H9 (cell line): ENCODE data around the gene ZNF423. TPM values are rescaled to one million over a fixed set of nuclear protein-coding genes. Genes with fewer than 3 reads are reported as not detected.

Experiments used
- DNase-seq: peaks from one replicate; pipeline ENCODE4 v3.0.0-alpha.2; 2017
- H2AFZ ChIP-seq: one replicate; pipeline ENCODE4 v1.6.1; 2013; ENCODE audit warnings: mild to moderate bottlenecking, low read length, control low read depth, moderate library complexity
- H2AK5ac ChIP-seq: 2 replicates; pipeline ENCODE4 v1.6.1; 2013; ENCODE audit warnings: low read length, control low read depth, mixed read lengths; ENCODE audit not compliant: insufficient read length
- H2BK120ac ChIP-seq: one replicate; pipeline ENCODE4 v1.6.1; 2013; ENCODE audit warnings: low read depth, mild to moderate bottlenecking, low read length, control low read depth, inconsistent platforms; ENCODE audit not compliant: poor library complexity, severe bottlenecking
- H2BK12ac ChIP-seq: 2 replicates; pipeline ENCODE4 v1.6.1; 2013; ENCODE audit warnings: low read length, control low read depth, mixed read lengths, low read depth; ENCODE audit not compliant: insufficient read length
- H2BK15ac ChIP-seq: 2 replicates; pipeline ENCODE4 v1.6.1; 2013; ENCODE audit warnings: low read depth, low read length, control low read depth
- H2BK20ac ChIP-seq: one replicate; pipeline ENCODE4 v1.6.1; 2013; ENCODE audit warnings: low read depth, mild to moderate bottlenecking, low read length, control low read depth, inconsistent platforms; ENCODE audit not compliant: poor library complexity, severe bottlenecking
- H2BK5ac ChIP-seq: 2 replicates; pipeline ENCODE4 v1.6.1; 2013; ENCODE audit warnings: low read length, control low read depth, mixed read lengths; ENCODE audit not compliant: insufficient read length
- H3K14ac ChIP-seq: 2 replicates; pipeline ENCODE4 v1.6.1; 2013; ENCODE audit warnings: low read length, control low read depth; ENCODE audit not compliant: insufficient read depth
- H3K18ac ChIP-seq: 2 replicates; pipeline ENCODE4 v1.6.1; 2013; ENCODE audit warnings: low read depth, mild to moderate bottlenecking, mixed read lengths, low read length, control low read depth; ENCODE audit not compliant: insufficient read length
- H3K23ac ChIP-seq: 2 replicates; pipeline ENCODE4 v1.6.1; 2013; ENCODE audit warnings: low read length, control low read depth, mixed read lengths, low read depth; ENCODE audit not compliant: insufficient read length
- H3K23me2 ChIP-seq: 2 replicates; pipeline ENCODE4 v1.6.1; 2013; ENCODE audit warnings: low read depth, mild to moderate bottlenecking, mixed read lengths, low read length, control low read depth; ENCODE audit not compliant: insufficient read length, poor library complexity, severe bottlenecking
- H3K27ac ChIP-seq: 2 replicates; pipeline ENCODE4 v1.5.1; 2013; ENCODE audit warnings: low read length, control low read depth, mixed read lengths, low read depth; ENCODE audit not compliant: insufficient read length
- H3K27me3 ChIP-seq: 2 replicates; pipeline ENCODE4 v1.6.1; 2013; ENCODE audit warnings: low read length, control low read depth, inconsistent platforms; ENCODE audit not compliant: insufficient read depth
- H3K4ac ChIP-seq: 2 replicates; pipeline ENCODE4 v1.6.1; 2013; ENCODE audit warnings: low read depth, mild to moderate bottlenecking, control low read depth, inconsistent platforms, low read length, moderate library complexity
- H3K4me1 ChIP-seq: 2 replicates; pipeline ENCODE4 v1.6.1; 2013; ENCODE audit warnings: low read length, control low read depth, inconsistent platforms; ENCODE audit not compliant: insufficient read depth
- H3K4me2 ChIP-seq: 2 replicates; pipeline ENCODE4 v1.6.1; 2013; ENCODE audit warnings: low read length, control low read depth, mixed read lengths; ENCODE audit not compliant: insufficient read length, insufficient read depth
- H3K56ac ChIP-seq: 2 replicates; pipeline ENCODE4 v1.6.1; 2013; ENCODE audit warnings: low read depth, mild to moderate bottlenecking, mixed read lengths, low read length, control low read depth; ENCODE audit not compliant: insufficient read length
- H3K79me1 ChIP-seq: 2 replicates; pipeline ENCODE4 v1.6.1; 2013; ENCODE audit warnings: low read depth, mild to moderate bottlenecking, moderate library complexity, low read length, control low read depth, inconsistent platforms; ENCODE audit not compliant: insufficient read depth, poor library complexity, severe bottlenecking
- H3K79me2 ChIP-seq: 2 replicates; pipeline ENCODE4 v1.6.1; 2013; ENCODE audit warnings: low read length, control low read depth, inconsistent platforms; ENCODE audit not compliant: insufficient read depth
- H3K9ac ChIP-seq: 2 replicates; pipeline ENCODE4 v1.6.1; 2013; ENCODE audit warnings: low read length, control low read depth, mixed read lengths; ENCODE audit not compliant: insufficient read length; ENCODE audit errors: extremely low read depth
- H3K9me3 ChIP-seq: one replicate; pipeline ENCODE4 v1.6.1; 2013; ENCODE audit warnings: low read depth, low read length, inconsistent platforms; ENCODE audit not compliant: control insufficient read depth
- H3T11ph ChIP-seq: one replicate; pipeline ENCODE4 v1.6.1; 2013; ENCODE audit warnings: mild to moderate bottlenecking, low read length, control low read depth, inconsistent platforms
- H4K20me1 ChIP-seq: one replicate; pipeline ENCODE4 v1.6.1; 2013; ENCODE audit not compliant: control insufficient read depth, insufficient read length, insufficient read depth
- H4K5ac ChIP-seq: 2 replicates; pipeline ENCODE4 v1.6.1; 2013; ENCODE audit warnings: low read depth, mild to moderate bottlenecking, mixed read lengths, low read length, control low read depth; ENCODE audit not compliant: insufficient read length
- H4K8ac ChIP-seq: replicated peaks from 2 replicates; pipeline ENCODE4 v1.6.1; 2013; ENCODE audit warnings: low read length, control low read depth, mixed read lengths, low read depth; ENCODE audit not compliant: insufficient read length
- H4K91ac ChIP-seq: 2 replicates; pipeline ENCODE4 v1.6.1; 2013; ENCODE audit warnings: low read depth, mild to moderate bottlenecking, moderate library complexity, mixed read lengths, low read length, control low read depth; ENCODE audit not compliant: insufficient read length
- H3K27ac Mint-ChIP-seq, 3 experiments: 2 replicates in 2 of 3; 3 replicates in 1 of 3; pipeline ENCODE4 v1.8.0; 2020 to 2021; ENCODE audit warnings: mixed read lengths in 3 of 3, mild to moderate bottlenecking in 1 of 3, moderate library complexity in 1 of 3
- H3K27me3 Mint-ChIP-seq: 2 replicates; pipeline ENCODE4 v1.8.0; 2021; ENCODE audit warnings: low read depth, mild to moderate bottlenecking, moderate library complexity, mixed read lengths
- H3K36me3 Mint-ChIP-seq, 3 experiments: 2 replicates in 2 of 3; 3 replicates in 1 of 3; pipeline ENCODE4 v1.8.0; 2020 to 2021; ENCODE audit warnings: low read depth in 3 of 3, mixed read lengths in 3 of 3; ENCODE audit not compliant: insufficient read depth in 1 of 3
- H3K4me1 Mint-ChIP-seq, 2 experiments: 2 replicates each; pipeline ENCODE4 v1.8.0; 2020; ENCODE audit warnings: mixed read lengths in 2 of 2
- H3K4me3 Mint-ChIP-seq, 2 experiments: 2 replicates in 1 of 2; 3 replicates in 1 of 2; pipeline ENCODE4 v1.8.0; 2020 to 2021; ENCODE audit warnings: mild to moderate bottlenecking in 2 of 2, mixed read lengths in 2 of 2, moderate library complexity in 1 of 2
- H3K9me3 Mint-ChIP-seq, 2 experiments: 2 replicates in 1 of 2; 3 replicates in 1 of 2; pipeline ENCODE4 v1.8.0; 2020; ENCODE audit warnings: mild to moderate bottlenecking in 2 of 2, mixed read lengths in 2 of 2, moderate library complexity in 1 of 2
- CTCF ChIP-seq: fragments of 200-600 bp; sonication (generic); conservative IDR thresholded peaks from 3 replicates; pipeline ENCODE4 v1.8.0; 2021; ENCODE audit warnings: antibody characterized with exemption, mild to moderate bottlenecking
- WGBS: extraction: QIAGEN DNeasy Blood & Tissue Kit; methylation state at CpG from one replicate; pipeline ENCODE4 v1.1.7; 2013; ENCODE audit warnings: missing lambda C conversion rate, low lambda C conversion rate, mixed read lengths; ENCODE audit not compliant: insufficient read length; ENCODE audit errors: extremely low coverage; 5-methylcytosine and 5-hydroxymethylcytosine counted together
- total RNA-seq: library from RNA; stranded (reverse); gene quantifications from 2 replicates; pipeline ENCODE4 v1.2.1, GENCODE V29; 2021

The ZNF423 gene
- total RNA-seq, 1 experiment from 2014 or later: 51.5 TPM

- H3K27me3 ChIP-seq: no peaks in the 10 kb centered on the region; the same call in 1 of the 2 replicates
- no peak overlapping the region for H4K91ac ChIP-seq
- no peak overlapping the region for H4K5ac ChIP-seq
- H3K14ac ChIP-seq: no peak overlapping the region; the same call in 1 of the 2 replicates
- H2BK120ac ChIP-seq: no peak overlapping the region
- Mint-ChIP-seq H3K9me3 (no peaks in the 10 kb centered on the region), H3K36me3 (no peaks in the 10 kb centered on the region), H3K4me3 (no peak overlapping the region), H3K4me1 (peaks cover 35 to 47% of the 10 kb centered on the region in 2 experiments), H3K27me3 (no peaks in the 10 kb centered on the region; the same call in 1 of the 2 replicates), H3K27ac (no peak overlapping the region)
- no peak overlapping the region for H4K8ac ChIP-seq
- H3K9me3 ChIP-seq: no peaks in the 10 kb centered on the region
- no peak overlapping the region for H3K56ac ChIP-seq
- H4K20me1 ChIP-seq: no peaks in the 10 kb centered on the region
- no peak overlapping the region for H3K4me2 ChIP-seq
- H2BK20ac ChIP-seq: no peak overlapping the region
- H3K18ac ChIP-seq: no peak overlapping the region
- no peak overlapping the region for H2BK15ac ChIP-seq
- no peak overlapping the region for H3K27ac ChIP-seq
- H3K79me1 ChIP-seq: no peaks in the 10 kb centered on the region
- H2AK5ac ChIP-seq: no peak overlapping the region
- no peak overlapping the region for H3T11ph ChIP-seq
- no peaks in the 10 kb centered on the region for H3K23me2 ChIP-seq
- WGBS: no CpG with 5 or more reads among the region's 6 CpGs
- no peaks in the 10 kb centered on the region for H3K79me2 ChIP-seq
- H3K4ac ChIP-seq: no peak overlapping the region
- H2BK12ac ChIP-seq: no peak overlapping the region
- no peaks in the 10 kb centered on the region; the same call in 1 of the 2 replicates for H3K4me1 ChIP-seq
- no peak overlapping the region for H3K23ac ChIP-seq
- no peak overlapping the region for H2BK5ac ChIP-seq
- H2AFZ ChIP-seq: no peak overlapping the region
- no peak for DNase-seq
- H3K9ac ChIP-seq: no peak overlapping the region
- no peak for TF ChIP-seq CTCF
These were observed 305.2 kb downstream of the ZNF423 start for GRCh38 chr16:49550666-49551065.
